Transverse colon (tissue), 3 donors: Measurements from ENCODE around the gene MSI2.

ENCODE experiments used
- CTCF ChIP-seq, 5 experiments: fragments of 200-600 bp in 3 of 5; fragments of 450-650 bp in 2 of 5; sonication (generic) in 3 of 5; IDR thresholded peaks; 1 replicate in 2 of 5; 2 replicates in 3 of 5; pipeline ENCODE4 v1.5.1; 2016 to 2017; ENCODE audit warnings: antibody characterized with exemption in 5 of 5, inconsistent platforms in 3 of 5, mild to moderate bottlenecking in 2 of 5, moderate library complexity in 1 of 5
- EP300 ChIP-seq: sonication (generic); formaldehyde crosslinking; IDR thresholded peaks from one replicate; pipeline ENCODE4 v1.6.1; 2017; ENCODE audit warnings: antibody characterized with exemption, low read depth
- POLR2A ChIP-seq: fragments of 450-650 bp; IDR thresholded peaks from one replicate; pipeline ENCODE4 v1.6.1; 2016; ENCODE audit warnings: antibody characterized with exemption, mild to moderate bottlenecking, moderate library complexity

- TF ChIP-seq CTCF (IDR thresholded peaks at IDR 0.05) (no peak), EP300 (no peak), POLR2A (no peak)
These were observed 238.1 kb downstream of the MSI2 start for GRCh38 chr17:57494443-57494842.
